Smooth muscle cell of the coronary artery (primary cell): Measurements from ENCODE around the gene NBPF19. TPM values are rescaled to one million over a fixed set of nuclear protein-coding genes. Genes with fewer than 3 reads are reported as not detected.

Source experiments
- total RNA-seq: library from RNA; depleted of rRNA; stranded (reverse); fragments of >200 nt; gene quantifications from 2 replicates; pipeline ENCODE4 v1.2.3, GENCODE V29; 2014; ENCODE audit warnings: low replicate concordance

NBPF19 gene
- total RNA-seq: 5.7 and 12.9 TPM in 2 replicates

GRCh38 chr1:149474745-149475144 is at the start of gene NBPF19:
NBPF19 (plus strand) TSS chr1:149475045; CDS start chr1:149475933, 888 bp downstream.

Other genes starting within 250 kb of the NBPF19 start
- gene PPIAL4C, start 108.8 kb downstream of the NBPF19 start, total RNA-seq: not detected in 2 replicates